NOMO-1 (cell line): ENCODE data around the gene BPIFA1.

Experiments
- DNase-seq, 2 experiments: peaks; one replicate each; lab custom pipeline; 2025; ENCODE audit not compliant: unreplicated experiment in 2 of 2; lab: John Stamatoyannopoulos, UW

BPIFA1 gene

GRCh38 chr20:33277471-33278441 lies 42.0 kb downstream of the BPIFA1 start:
- DNase-seq = no peak

GRCh38 chr20:33278700-33279099 lies 42.9 kb downstream of the BPIFA1 start:
- no peak for DNase-seq

- no peak for DNase-seq
Measured at GRCh38 chr20:33279261-33279910, 43.6 kb downstream of the BPIFA1 start.

- DNase-seq = no peak
Measured at GRCh38 chr20:33280000-33280680, 44.3 kb downstream of the BPIFA1 start.

- no peak for DNase-seq
Measured at GRCh38 chr20:33280775-33281174, 45.0 kb downstream of the BPIFA1 start.

- DNase-seq = no peak
Measured at GRCh38 chr20:33281550-33282146, 45.9 kb downstream of the BPIFA1 start.

- DNase-seq = no peak
Measured at GRCh38 chr20:33282196-33282934, 46.6 kb downstream of the BPIFA1 start.

GRCh38 chr20:33282991-33283555 lies 47.3 kb downstream of the BPIFA1 start, which contains the start of gene BPIFB1:
BPIFB1 (plus strand) TSS chr20:33283214; CDS start chr20:33286074, 2,860 bp downstream.
- no peak for DNase-seq

- DNase-seq = no peak
Measured at GRCh38 chr20:33284284-33284683, 48.5 kb downstream of the BPIFA1 start.

- no peak for DNase-seq
Measured at GRCh38 chr20:33284937-33285336, 49.1 kb downstream of the BPIFA1 start.

GRCh38 chr20:33285861-33286495 lies 50.2 kb downstream of the BPIFA1 start:
- DNase-seq = no peak

GRCh38 chr20:33287884-33288283 lies 52.1 kb downstream of the BPIFA1 start:
- DNase-seq = no peak

GRCh38 chr20:33290852-33291251 lies 55.1 kb downstream of the BPIFA1 start:
- DNase-seq = no peak

- DNase-seq = no peak
Measured at GRCh38 chr20:33291416-33291815, 55.6 kb downstream of the BPIFA1 start.

- DNase-seq = peak in 1 of 2 experiments; percentile 54
Measured at GRCh38 chr20:33291830-33292355, 56.1 kb downstream of the BPIFA1 start.
